HG02852 (cell line): ENCODE measurements around the gene DUSP1.

Experiments
- ATAC-seq: cut with Tn5 transposase; IDR thresholded peaks from one replicate; pipeline ENCODE4 v1.9.1; 2021; ENCODE audit warnings: mild to moderate bottlenecking, moderate library complexity; ENCODE audit not compliant: unreplicated experiment

DUSP1 gene

DNA sequence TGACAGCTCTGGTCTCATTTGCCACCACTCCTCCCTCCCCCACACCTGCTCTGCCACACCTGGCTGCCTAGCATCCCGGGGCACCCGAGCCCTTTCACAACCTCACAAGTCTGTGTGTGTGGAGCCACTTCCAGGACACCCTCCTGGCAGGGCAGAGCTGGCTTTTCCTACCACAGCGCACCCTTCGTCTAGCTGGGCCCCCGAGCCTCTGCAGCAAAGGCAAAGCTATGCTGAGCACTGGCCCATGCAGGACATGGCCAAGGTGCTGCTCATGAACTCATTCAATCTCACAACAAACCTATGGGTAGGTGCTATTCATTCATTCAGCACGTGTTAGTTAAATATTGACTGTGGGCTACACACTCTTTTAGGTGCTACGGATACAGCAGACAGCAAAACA is 43.4 kb downstream of the DUSP1 start:
- no peak for ATAC-seq

DNA sequence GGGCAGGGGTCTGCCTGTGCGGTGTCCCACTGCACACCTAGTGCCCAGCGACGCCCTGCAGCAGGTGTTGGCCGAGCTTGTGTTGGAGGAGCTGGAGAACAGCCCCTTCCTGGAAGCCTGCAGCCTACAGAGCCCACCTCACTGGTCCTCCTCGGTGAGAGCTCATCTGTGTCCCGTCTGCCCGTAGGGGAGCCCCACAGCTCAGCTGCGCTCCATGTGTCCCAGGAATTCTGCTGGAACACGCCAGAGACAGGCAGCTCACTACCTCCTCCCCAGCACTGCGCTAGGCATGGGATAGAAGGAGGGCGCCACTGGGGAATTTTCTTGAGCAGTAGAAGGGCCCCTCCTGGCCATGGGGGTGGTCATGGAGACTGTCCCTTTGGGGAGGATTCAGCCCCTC is 44.0 kb downstream of the DUSP1 start:
- no peak for ATAC-seq

DNA sequence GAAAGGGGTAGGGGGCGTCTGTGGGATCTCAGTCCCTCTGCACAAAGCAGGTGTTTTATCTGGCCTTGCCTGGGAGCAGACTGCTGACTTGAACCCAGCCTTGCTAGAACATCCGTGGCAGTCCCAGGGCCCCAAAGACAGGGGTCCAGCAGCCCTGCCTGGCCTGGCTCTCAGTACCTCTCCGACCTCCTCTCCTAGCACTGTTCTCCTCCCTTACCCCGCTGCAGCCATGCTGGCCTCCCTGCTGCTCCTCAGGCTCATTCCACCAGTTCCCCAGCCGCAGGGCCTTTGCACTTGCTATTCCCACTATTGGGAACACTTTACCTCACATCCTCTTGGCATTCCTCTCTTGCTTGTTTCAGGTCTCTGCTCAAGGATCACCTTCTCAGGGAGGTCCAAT is 45.2 kb downstream of the DUSP1 start:
- no peak for ATAC-seq

DNA sequence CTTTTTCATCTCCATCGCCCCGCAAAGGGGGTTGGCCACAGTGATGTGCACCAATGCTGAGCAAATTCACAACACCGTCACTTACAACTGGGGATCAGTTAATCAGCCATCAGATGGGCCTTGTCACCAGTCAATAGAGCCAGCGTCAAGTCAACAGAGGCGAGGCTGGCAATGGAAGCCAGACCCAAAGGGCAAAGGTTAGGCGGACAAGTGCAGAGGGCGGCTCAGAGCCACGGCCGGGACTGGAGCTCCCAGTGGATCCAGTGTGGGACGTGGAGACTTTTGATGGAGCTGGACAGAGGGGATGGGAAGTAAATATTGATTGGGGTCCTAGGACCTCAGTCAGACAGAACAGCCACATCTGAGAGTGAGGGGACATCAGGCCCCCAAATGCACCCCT is 45.7 kb downstream of the DUSP1 start:
- ATAC-seq, result no peak

DNA sequence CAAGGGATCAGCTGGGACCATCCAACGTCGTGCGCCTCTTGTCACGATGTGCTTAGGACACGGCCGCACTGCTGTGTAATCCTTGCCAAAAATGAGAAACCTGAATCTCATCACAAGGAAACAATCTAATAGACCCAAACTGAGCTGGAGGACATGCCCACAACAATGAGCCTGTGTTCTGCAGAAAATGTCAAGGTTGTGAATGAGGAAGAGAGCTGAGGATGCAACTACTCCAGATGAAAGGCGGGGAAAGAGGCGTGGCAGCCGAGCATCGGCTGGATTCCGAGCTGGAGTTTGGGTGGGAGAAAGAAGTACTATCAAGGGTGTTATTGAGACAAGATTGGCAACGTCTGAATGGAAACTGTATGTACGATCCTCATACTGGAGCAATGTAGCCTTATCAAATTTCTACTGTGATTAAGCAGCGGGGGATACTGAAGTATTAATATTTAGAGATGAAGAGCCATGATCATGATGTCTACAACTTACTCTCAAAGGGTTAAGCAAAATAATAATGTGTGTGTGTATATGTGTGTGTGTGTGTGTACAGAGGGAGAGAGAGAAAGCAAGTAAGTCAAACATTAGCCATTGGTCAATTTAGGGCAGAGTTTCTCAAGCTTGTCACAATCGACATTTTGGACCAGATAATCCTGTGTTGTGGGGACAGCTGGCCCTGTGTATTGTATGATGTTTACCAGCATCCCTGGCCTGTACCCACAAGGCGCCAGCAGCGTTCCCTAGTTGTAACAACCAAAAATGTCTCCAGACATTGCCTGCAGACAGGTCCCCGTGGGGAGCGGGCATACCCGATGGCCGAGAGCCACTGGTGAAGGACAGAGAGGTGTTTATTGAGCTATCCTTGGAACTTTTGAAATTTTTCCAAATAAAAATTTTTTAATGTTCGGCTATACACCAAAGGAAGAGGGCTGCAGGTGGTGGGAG is 46.5 kb downstream of the DUSP1 start:
- no peak for ATAC-seq

DNA sequence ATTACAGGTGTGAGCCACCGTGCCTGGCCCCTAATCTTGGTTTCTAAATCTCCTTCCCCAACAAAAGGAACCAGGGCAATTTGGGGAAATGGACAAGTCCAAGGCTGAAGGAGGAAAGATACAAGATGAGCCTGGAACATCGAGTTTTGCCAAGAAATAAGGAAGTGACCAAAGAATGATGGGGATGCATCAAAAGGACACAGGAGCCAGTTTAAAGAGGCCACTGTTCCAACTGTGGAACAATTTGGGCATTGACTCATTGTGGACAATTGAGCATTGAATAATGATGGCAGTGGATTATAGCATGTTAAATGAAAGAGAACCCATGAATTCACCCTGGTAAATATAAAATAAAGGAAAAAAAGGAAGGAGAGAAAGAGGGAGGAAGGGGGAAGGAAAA is 47.5 kb downstream of the DUSP1 start:
- no peak for ATAC-seq

DNA sequence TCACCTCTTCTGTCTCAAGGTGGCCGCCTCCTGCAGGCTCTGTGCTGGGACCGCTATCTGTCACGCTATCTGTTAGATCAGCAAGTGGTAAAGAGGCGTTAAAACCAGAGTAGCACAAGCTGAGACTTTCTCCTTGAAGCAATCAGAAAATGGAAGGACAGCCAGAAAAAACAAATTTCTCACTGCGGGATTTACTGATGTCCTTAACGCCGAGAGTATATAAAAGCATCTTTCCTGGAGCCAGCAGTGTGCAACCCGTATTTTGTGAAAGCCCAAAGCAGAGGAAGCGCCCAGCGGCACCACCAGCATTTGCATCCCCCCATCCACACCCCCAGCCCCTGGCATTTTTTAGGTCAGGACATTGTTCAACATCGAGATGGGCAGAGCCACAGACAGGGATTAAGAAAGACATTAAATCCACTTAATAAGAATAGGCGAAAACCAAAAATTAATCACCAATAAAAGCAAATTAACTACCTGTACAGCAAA is 48.6 kb downstream of the DUSP1 start:
- no peak for ATAC-seq

DNA sequence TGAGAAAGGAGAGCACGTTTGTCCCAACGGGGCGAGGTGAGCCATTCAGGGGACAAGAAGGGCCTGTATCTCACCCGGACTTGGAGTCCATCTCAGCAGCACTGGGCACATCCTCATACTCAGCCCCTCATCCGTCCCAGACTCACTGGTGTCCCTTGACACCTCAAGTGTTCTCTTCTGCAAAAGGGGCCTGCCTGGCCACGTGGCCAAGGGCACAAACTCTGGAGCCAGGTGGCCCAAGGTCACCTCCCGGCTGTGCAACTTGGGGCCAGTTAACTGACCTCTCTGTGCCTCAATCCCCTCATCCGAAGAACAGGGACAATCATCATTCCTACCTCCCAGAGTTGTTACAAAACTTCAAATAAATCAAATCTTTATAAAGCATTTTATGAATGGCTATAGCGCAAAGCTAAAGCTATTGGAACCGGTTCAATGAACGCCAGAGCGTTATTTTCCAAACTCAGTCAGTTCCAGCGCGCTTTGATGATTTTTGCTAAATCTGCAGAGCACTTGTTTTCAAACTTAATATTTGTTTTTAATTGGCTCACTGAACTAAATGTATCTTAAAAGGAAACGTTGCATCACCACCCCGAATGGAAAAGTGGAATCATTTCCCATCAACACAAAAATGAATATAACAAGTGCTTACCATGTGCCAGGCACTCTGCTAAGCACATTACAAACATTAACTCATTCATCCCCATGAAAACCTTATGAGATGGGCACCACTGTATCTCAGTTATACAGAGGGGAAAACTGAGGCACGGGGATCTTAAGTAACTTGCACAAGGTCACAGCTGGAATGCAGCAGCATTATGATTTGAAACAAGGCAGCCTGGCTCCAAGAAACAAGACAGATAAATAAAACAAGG is 49.3 kb downstream of the DUSP1 start:
- ATAC-seq, result no peak

DNA sequence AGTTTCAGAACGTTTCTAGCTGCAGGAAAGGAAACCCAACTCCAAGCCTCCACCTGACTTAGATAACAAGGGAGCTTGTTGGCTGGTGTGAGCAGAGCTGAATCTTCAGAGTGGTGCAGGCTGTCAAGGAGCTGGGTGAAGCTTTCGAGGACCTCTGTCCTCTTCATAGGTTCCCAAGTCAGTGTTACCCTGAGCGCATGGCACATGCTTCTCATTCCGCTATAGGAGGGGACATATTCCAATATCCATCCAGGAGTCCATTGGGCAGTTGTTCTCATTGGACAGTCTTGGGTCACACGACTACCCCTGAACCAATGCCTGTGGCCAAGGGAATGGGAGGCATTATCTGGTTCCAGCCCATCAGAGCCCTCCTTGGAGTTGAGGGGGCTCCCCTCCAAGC is 50.3 kb downstream of the DUSP1 start:
- no peak for ATAC-seq

DNA sequence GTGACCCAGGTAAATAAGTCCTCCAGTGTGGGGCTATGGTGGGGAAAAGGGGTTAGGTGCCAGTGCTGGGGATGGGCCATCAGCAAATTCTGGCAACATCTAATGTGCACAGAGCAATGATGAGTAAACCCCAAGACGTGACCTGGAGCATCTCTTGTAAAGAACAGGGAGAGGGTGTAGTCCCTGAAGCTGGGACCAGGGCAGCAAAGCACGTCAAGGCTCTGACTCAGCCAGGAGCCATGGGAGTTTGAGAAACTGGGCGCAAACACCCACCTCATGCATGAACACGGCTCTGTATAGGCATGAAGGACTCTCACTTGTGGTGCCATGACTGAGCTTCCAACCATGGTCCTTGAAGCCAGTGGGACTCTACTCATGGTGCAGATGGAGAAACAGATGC is 51.8 kb downstream of the DUSP1 start:
- ATAC-seq, result no peak

DNA sequence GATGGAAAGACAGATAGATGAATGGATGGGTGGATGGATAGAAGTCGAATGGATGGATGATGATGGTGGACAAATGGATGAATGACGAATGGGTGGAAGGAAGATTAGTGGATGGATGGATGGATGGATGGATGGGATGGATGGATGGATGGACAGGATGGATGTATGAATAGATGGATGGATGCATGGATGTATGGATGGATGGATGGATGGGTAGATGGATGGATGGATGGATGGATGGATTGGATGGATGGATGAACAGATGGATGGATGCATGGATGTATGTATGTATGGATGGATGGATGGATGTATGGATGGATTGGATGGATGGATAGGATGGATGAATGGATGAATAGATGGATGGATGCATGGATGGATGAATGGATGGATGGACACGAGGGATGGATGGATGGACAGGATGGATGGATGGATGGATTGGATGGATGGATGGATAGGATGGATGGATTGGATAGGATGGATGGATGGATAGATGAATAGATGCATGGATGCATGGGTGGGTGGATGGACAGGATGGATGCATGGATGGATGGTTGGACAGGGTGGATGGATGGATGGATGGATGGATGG is 52.4 kb downstream of the DUSP1 start:
- ATAC-seq, result no peak
